Fibroblast of the aortic adventitia (primary cell): ENCODE results near the gene MOCS2. TPM values are rescaled to one million over a fixed set of nuclear protein-coding genes. Genes with fewer than 3 reads are reported as not detected.

ENCODE experiments used
- DNase-seq: peaks from one replicate; pipeline ENCODE4 v3.0.0-alpha.2; 2010; ENCODE audit warnings: low read depth
- H3K4me3 ChIP-seq: 2 replicates; pipeline ENCODE4 v1.5.1; 2011; ENCODE audit warnings: low read depth, mild to moderate bottlenecking, control low read depth, low read length, moderate library complexity
- total RNA-seq: library from RNA; depleted of rRNA; stranded (reverse); fragments of >200 nt; gene quantifications from 2 replicates; pipeline ENCODE4 v1.2.3, GENCODE V29; 2012; ENCODE audit warnings: low replicate concordance
- TF ChIP-seq, protein P1 (sequence below): IDR thresholded peaks from 2 replicates; pipeline ENCODE4 v1.5.1; 2011; ENCODE audit warnings: mild to moderate bottlenecking, low read length, control low read depth, inconsistent platforms; ENCODE audit not compliant: insufficient read depth

MOCS2 gene
- total RNA-seq, 1 donor, result 74.2 TPM

DNA sequence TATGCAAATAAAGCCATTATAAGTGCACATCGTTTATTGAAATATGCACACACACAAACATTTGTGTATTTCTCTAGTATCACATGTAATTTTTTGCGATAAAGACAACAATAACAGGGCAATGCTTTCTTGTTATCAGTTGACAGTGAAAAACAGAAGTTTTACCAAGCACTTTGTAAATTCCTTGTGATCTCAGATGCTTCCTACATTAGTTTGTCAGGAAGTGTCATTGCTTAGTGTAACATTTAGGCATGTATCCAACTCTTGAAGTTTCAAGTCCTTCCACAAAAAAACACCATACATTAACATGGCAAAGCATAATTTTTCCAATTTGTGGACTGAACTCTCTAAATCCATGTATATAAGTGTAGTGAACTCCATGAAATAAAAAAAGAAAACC is 46.4 kb downstream of the MOCS2 start:
- DNase-seq, result peak; percentile 28
- no peak overlapping the region for H3K4me3 ChIP-seq
- TF ChIP-seq, protein P1, sequence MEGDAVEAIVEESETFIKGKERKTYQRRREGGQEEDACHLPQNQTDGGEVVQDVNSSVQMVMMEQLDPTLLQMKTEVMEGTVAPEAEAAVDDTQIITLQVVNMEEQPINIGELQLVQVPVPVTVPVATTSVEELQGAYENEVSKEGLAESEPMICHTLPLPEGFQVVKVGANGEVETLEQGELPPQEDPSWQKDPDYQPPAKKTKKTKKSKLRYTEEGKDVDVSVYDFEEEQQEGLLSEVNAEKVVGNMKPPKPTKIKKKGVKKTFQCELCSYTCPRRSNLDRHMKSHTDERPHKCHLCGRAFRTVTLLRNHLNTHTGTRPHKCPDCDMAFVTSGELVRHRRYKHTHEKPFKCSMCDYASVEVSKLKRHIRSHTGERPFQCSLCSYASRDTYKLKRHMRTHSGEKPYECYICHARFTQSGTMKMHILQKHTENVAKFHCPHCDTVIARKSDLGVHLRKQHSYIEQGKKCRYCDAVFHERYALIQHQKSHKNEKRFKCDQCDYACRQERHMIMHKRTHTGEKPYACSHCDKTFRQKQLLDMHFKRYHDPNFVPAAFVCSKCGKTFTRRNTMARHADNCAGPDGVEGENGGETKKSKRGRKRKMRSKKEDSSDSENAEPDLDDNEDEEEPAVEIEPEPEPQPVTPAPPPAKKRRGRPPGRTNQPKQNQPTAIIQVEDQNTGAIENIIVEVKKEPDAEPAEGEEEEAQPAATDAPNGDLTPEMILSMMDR, result no peak

DNA sequence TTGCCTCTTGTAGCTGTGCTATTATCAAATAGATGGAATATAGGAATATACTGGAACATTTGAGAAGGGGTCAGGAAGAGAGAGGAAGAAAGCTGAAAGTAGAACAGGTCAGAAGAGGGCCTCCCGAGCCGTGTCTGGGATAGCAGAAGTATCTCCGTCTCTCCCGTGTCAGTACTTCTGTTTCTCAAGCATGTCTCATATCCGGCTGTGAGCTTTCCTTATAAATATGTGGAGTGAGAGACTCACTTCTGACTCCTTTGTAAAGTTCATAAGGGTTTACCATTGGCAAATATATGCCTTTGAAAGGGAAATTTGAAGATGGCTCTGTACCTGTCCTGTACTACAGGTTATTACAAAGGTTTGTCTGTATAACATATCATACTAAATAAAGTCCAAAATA is 50.3 kb downstream of the MOCS2 start:
- TF ChIP-seq, protein P1, result no peak
- H3K4me3 ChIP-seq, result no peak overlapping the region
- no peak for DNase-seq

DNA sequence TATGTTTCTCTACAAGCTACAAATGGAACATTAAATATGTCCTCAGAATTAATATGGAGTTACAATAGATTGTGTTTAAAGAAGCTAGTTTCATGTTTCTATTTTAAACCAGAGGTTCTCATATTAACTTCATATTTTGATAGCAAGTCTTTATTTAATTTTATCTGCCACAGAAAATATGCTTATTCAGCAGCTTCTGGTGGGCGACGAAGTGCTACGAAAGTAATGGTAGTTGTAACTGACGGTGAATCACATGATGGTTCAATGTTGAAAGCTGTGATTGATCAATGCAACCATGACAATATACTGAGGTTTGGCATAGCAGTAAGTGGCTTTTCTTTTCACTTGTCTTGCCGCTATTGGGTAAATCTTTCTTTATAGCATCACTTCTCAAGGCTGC is 54.2 kb downstream of the MOCS2 start:
- no peak for DNase-seq
- TF ChIP-seq, protein P1, result no peak

DNA sequence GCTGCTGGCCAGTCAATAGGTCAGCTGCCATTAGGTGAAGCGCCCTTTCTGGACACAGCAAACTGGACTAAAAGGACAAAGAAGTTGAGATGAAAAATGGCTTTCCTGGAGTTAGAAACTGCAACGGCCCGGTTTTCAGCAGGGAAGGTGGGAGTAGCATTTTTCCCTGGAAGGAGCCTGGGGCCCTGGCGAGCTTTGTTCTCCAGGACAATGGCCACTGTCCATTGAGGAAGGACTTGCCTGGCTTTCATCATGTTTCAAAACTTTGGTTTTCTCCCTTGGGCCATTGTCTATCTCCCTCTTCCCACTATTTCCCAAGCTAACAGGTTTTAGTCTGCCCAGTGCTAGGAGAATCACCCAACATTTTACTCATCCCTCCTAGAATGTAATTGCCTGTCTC is 56.2 kb downstream of the MOCS2 start:
- TF ChIP-seq, protein P1, result no peak
- no peak for DNase-seq
- no peak overlapping the region for H3K4me3 ChIP-seq

More for the DNA sequence above, 54.2 kb downstream of the MOCS2 start:
- no peak overlapping the region for H3K4me3 ChIP-seq

DNA sequence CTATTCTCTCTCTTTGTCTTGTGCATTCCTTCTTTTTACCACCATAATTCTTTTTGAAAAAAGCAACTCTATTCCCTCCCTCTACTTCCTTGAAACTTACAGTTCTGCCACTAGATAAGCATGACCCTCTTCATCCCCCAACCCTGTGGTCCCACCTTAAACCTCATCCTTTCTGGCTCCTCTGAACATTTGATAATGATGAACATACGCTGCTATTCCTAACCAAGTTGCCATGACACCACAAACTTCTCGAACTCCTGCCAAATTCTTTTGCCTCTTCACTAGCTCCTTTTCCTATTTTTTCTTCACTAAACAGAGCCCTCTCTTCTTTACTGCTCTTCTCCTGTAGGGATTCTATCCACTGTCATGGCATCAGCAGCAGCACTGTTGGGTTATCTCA is 57.1 kb downstream of the MOCS2 start:
- peak; percentile 35 for DNase-seq

DNA sequence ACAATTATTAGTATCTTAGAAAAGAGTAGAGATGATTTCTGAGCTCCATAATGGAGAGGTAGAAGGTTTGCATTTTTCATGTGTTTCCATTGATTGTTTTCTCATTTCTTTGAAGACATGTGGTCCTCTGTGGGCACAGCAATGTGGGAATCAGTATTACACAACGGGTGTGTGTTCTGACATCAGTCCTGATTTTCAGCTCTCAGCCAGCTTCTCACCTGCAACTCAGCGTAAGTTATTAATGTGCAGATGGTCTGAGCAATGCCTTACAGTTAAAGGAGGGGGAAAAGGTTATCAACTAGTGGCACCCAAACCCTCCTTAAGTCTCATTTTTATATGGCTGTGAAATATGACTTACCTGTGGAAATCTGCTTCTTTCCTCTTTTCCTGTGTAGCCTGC is 61.3 kb downstream of the MOCS2 start:
- DNase-seq, result no peak
- TF ChIP-seq, protein P1, result no peak
- H3K4me3 ChIP-seq, result no peak overlapping the region

More for the DNA sequence above, 57.1 kb downstream of the MOCS2 start:
- TF ChIP-seq, protein P1, result no peak
- no peak overlapping the region for H3K4me3 ChIP-seq

Other genes starting within 250 kb of the MOCS2 start
- 9.1 and 171 TPM in 2 replicates for gene ITGA2, start 120.4 kb downstream of the MOCS2 start, total RNA-seq